Activated CD8-positive, alpha-beta memory T cell treated with anti-CD3 and anti-CD28 coated beads, Interleukin-2, amount 50 U/mL, for 24 hours (primary cell): ENCODE results near the gene EXOC4.

Source experiments
- DNase-seq: peaks from one replicate; pipeline ENCODE4 v3.0.0-alpha.2; 2020; ENCODE audit errors: extremely low read depth

The EXOC4 gene

DNA sequence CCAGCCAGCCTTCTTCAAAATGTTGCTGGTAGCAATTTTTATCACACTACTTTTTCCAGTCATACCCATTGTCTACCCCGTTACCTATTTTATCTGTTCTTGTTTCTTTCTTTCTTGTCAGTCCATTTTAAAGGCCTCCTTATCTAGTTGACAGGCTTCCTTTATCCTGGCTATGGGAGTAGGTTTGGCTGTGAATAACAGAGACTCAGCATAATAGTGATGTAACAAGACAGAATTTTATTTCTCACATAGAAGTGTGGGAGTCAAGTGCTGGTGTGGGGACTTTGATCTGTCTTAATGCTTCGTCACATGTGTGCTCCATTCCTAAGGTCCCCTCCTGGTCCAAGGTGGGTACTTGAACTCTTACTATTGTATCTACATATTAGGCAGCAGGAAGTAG, 283.6 kb downstream of the EXOC4 start:
- no peak for DNase-seq

DNA sequence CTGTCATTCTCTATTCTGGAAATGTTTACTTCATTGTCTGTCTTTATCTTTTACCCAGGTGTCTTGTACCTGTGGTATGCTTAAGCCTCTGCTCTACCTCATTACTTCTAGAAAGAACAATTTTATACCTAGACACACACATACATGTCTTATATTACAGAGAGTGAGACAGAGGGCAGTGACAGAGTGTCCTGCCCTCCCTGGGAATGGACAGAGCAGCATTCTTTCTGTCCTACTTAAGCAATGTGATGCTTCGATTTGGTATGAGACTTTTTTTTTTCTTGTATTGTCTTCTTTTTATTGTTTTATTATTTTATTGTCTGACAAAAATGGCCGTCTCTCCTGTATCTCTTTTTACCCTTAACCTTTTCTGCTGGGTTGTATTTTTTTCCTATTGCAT, 286.1 kb downstream of the EXOC4 start:
- DNase-seq = no peak

DNA sequence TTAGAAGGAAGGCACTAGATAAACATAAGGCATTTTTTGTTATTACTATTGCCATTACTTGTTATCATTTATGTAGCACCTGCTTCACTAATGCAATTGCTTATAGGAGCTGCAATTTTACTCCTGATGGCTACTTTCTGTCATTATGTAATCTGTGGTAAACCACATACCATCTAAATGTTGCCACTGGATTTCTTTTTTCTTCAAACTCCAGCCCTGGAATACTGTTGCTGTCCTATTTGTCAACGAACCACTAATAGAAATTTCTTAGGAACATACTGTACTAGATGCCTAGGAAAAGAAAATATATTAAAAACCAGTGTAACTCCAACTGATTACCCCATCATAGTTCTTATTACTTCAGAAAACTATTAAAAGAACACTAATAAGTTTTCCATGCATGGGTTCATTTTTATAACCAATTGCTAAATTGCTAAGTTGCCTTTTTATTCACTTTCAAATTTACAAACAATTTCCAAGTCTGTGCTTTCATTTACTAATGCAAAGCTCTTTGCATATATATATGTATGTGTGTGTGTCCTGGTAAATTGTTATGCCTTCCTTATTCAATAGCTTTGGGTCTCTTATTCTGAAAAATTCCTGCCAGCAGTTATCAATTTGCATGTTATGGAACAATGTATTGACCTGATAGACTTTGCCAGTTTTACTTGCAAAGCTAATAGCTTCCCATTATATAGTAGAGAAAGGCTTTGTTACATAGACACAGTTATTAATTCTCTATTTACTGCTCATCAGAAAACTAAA, 287.4 kb downstream of the EXOC4 start:
- no peak for DNase-seq

- no peak for DNase-seq
These were observed 289.4 kb downstream of the EXOC4 start for GRCh38 chr7:133542209-133542780.

GRCh38 chr7:133543657-133544056, 290.8 kb downstream of the EXOC4 start:
- no peak for DNase-seq

- no peak for DNase-seq
These were observed 292.7 kb downstream of the EXOC4 start for GRCh38 chr7:133545618-133546017.

- DNase-seq = no peak
These were observed 295.1 kb downstream of the EXOC4 start for GRCh38 chr7:133547981-133548380.

GRCh38 chr7:133549633-133550032, 296.8 kb downstream of the EXOC4 start:
- DNase-seq = no peak

GRCh38 chr7:133550145-133550544, 297.3 kb downstream of the EXOC4 start:
- DNase-seq = no peak

DNA sequence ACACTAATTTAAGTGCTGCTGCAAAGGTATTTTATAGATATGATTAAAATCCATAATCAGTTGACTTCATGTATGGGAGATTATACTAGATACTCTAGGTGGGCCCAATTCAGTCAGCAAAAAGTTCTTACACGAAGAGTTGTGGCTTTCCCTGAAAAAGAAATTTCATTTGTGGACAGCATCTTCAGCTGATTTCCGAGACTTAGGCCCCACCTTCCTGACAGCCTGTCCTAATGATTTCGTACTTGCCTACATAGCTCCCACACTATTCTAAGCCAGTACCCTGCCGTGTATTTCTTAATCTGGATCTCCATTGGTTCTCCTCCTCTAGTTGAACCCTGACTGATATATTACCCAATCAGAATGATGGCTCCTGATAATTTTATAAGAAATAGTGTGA, 297.9 kb downstream of the EXOC4 start:
- DNase-seq = no peak

DNA sequence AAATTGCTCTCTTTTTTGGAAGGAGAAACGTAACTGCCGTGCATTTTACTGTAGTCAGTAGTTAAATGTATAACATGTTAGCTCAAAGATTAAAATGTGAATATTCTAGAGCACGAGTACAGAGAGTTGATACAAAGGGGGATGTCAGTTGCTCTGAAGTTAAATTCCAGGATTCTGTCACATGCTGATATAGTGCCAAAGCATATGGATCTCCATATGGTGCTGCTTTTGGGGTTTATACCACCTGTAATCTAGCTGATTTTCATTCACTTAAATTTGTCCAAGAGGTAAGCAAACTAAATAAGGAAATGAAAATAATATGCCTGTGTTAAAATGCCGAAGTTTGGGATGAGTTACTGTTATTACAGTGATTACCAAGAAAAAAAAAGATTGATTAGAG, 298.6 kb downstream of the EXOC4 start:
- no peak for DNase-seq

DNA sequence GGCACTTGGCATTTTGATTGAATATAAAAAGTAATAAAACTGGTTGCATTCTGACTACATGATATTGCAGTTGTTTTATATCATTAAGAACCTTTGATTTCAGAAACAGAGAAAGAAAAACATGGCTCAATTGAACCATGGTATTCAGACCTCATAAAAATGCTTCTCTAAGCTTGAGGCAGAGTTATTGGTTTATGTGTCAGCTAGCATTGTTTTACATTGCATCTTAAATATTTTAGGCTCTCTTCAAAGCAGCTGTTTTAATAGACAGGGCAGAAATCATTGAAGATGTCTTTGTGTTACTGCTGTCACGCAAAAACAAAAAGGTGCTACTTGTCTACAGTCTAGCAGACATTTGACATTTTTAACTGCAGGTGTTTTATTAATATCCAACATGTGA, 299.2 kb downstream of the EXOC4 start:
- DNase-seq = no peak

- no peak for DNase-seq
These were observed 301.5 kb downstream of the EXOC4 start for GRCh38 chr7:133554330-133554729.

GRCh38 chr7:133556048-133556447, 303.2 kb downstream of the EXOC4 start:
- no peak for DNase-seq

DNA sequence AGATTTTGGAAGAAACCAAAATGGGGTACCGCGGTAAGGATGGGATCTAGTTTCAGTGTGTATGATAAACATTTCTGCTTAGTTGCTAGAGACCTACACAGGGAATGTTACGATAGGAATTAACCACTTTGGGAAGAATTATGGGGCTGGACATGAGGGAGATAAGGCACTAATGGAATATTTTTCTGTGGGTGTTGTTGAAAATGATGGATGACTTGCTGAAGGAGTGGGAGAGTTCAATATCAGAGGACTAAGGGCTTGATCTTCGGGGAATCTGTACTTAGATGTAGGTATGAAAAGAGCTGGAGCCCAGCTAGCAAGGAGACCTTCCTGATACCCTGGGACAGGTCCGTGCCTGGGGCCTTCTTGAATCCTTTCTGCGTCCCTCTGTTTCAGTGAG, 303.7 kb downstream of the EXOC4 start:
- no peak for DNase-seq

GRCh38 chr7:133560900-133561299, 308.0 kb downstream of the EXOC4 start:
- DNase-seq = no peak

DNA sequence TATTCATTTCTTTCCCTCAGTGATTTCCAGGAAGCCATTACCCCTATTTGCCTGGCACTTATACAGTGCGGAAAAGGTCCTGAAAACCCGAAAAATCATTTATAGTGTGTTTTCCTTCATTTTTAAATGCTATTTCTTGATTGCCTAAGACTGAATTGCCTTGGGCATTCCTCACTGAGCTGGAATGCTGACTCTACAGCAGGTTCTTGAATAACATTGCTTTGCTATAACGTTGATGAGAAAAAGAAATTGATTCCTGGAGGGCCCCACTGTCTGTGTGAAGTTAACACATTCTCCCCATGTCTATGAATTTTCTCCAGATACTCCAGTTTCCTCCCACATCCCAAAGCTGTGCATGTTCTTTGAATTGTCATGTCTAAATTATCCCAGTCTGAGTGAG, 308.5 kb downstream of the EXOC4 start:
- no peak for DNase-seq

DNA sequence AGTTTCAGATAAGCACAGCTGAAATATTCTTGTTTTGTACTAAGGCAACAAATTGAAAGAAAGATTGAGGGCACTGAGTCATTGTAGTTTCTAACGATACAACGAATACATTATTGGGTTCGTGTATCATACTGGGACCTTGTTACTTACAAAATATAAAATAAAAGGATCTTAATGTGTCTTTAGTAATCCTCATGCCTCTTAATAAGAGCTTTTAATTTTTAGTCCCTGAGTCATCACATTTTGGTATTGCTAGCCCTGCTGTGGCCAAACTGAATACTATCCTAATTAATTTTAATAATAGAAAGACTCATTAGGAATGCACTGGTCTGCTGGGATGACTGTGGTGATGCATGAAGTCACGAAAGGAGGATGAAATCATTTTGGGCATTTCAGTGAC, 309.7 kb downstream of the EXOC4 start:
- DNase-seq = no peak

GRCh38 chr7:133563251-133563650, 310.4 kb downstream of the EXOC4 start:
- no peak for DNase-seq

- DNase-seq = no peak
These were observed 311.6 kb downstream of the EXOC4 start for GRCh38 chr7:133564484-133564883.

DNA sequence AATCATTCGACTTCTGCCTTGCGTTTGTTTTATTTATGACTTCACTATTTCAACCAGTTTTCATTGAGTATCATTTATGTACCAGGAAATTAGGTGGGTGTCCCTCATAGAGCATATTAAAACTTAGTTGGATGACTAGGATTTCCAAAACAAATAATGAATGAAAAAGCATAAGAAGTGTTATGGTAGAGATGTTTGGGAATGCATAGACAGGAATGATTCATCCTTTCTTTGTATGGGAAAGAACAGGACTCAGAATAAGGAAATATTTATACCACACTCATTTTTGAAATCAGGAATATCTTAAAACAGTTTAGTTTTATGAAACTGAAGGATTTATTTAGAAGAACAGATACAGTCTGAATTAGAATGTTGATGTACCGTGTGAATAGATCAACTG, 315.7 kb downstream of the EXOC4 start:
- no peak for DNase-seq

- no peak for DNase-seq
These were observed 317.4 kb downstream of the EXOC4 start for GRCh38 chr7:133570321-133570720.

DNA sequence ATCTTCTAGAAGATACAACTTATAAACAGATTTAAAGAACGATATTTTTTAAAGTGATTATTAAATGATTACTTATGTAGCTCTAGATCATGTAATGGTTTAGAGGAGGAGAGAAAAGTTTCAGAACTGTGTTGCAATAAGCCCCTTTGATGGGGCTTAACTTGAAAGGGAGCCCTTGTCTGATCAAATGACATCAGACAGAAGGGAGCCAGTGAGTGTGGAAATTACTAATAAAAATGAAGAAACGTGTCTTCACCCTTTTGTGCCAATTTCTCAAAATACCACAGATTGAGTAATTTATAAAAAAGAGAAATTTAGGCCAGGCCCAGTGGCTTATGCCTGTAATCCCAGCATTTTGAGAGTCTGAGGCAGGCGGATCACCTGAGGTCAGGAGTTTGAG, 318.2 kb downstream of the EXOC4 start:
- DNase-seq = no peak

DNA sequence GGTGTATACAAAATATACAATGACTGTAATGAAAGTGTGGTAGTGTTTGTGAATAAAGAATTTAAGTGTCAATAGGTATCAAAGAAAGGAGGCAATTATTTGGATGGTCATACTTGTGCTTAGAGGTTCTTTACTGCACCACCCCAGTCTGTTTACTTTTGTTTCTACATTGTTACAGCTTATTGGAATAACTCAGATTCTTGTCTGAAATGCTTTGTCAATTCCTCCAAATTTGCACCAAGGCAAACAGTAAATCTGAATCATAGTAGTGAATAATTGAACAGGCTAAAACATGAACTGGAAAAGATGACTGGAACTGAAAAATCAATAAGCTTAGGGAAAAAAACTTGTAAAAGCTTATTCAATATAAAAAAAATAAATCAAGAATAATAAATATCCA, 319.2 kb downstream of the EXOC4 start:
- no peak for DNase-seq
